ENCODE measurements around the gene LDLRAD4.

DNA sequence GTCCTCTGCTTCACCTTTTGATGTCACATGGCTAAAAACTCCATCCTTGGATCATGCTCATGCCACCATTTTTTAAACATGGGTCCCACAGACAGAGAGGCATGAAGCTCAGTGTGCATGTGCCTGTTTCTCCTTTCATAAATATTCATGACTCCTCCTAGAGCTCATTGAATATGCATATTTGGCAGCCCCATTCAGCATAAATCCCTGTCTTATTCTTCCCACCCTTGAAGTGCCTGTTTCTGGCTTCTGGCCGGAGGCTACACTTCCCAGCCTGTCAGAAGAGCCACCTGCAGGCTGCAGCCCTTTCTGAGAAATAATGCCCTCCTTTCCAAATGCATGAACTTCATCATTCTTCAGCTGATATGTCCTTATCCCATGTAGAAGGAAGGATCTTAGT, 109.7 kb downstream of the LDLRAD4 start:
- TF ChIP-seq CTCF (IDR thresholded peaks at IDR 0.05) (no peak), POLR2A (IDR thresholded peaks at IDR 0.05) (no peak)
